ENCODE data around the gene ZDHHC18. TPM values are rescaled to one million over a fixed set of nuclear protein-coding genes. Genes with fewer than 3 reads are reported as not detected.

ZDHHC18 gene
- total RNA-seq, 4 donors from 2014 or later: 10.5 to 36.9 (median 17.1) TPM

GRCh38 chr1:26788515-26788785, 38.0 kb upstream of the ZDHHC18 start:
- peak overlapping the region; percentile 99 to 100 (median 100) for H3K27ac ChIP-seq
- H3K36me3 ChIP-seq: peaks cover 0 to 27% of the 10 kb centered on the region in 2 donors
- no peaks in the 10 kb centered on the region for H3K27me3 ChIP-seq
- ATAC-seq: no peak
- 0% methylated on average over 2 to 3 of the region's 10 CpGs for WGBS, 2 donors (ENCODE audit: low coverage in 1 of 2)
- TF ChIP-seq POLR2AphosphoS5 (IDR thresholded peaks at IDR 0.05): no peak
- no peak for TF ChIP-seq EP300 (IDR thresholded peaks at IDR 0.05)
- TF ChIP-seq POLR2A (IDR thresholded peaks at IDR 0.05): no peak
- TF ChIP-seq CTCF (IDR thresholded peaks at IDR 0.05): no peak
- H3K4me1 ChIP-seq: peaks cover 10 to 70% (median 30%) of the 10 kb centered on the region in 3 donors
- no peaks in the 10 kb centered on the region for H3K9me3 ChIP-seq
- H3K4me3 ChIP-seq: peak overlapping the region; percentile 85 to 98

- 0 to 3% methylated on average over 9 to 19 of the region's 19 CpGs for WGBS, 2 donors (ENCODE audit: low coverage in 1 of 2)
- H3K36me3 ChIP-seq: peaks cover 0 to 33% of the 10 kb centered on the region in 2 donors
- H3K4me1 ChIP-seq: peaks cover 6 to 64% (median 24%) of the 10 kb centered on the region in 3 donors
- peak; percentile 44 for ATAC-seq
- H3K4me3 ChIP-seq: peak overlapping the region; percentile 85 to 98
- peak overlapping the region; percentile 99 to 100 (median 100) for H3K27ac ChIP-seq
- H3K27me3 ChIP-seq: no peaks in the 10 kb centered on the region
- H3K9me3 ChIP-seq: no peaks in the 10 kb centered on the region
- TF ChIP-seq POLR2A (IDR thresholded peaks at IDR 0.05) (no peak), POLR2AphosphoS5 (IDR thresholded peaks at IDR 0.05) (peak; percentile 76), EP300 (IDR thresholded peaks at IDR 0.05) (no peak), CTCF (IDR thresholded peaks at IDR 0.05) (peak; percentile 95 to 97 (median 96))
Observed at GRCh38 chr1:26788836-26789611, 37.5 kb upstream of the ZDHHC18 start.

- Histone ChIP-seq H3K27ac (peak overlapping the region in 3 of 4 donors; percentile 99 to 100 (median 99)), H3K9me3 (no peaks in the 10 kb centered on the region), H3K4me3 (no peak overlapping the region), H3K27me3 (no peaks in the 10 kb centered on the region), H3K4me1 (peaks cover 2 to 59% (median 19%) of the 10 kb centered on the region in 3 donors), H3K36me3 (peaks cover 0 to 38% of the 10 kb centered on the region in 2 donors)
- ATAC-seq: no peak
- whole genome bisulfite sequencing, 2 donors (ENCODE audit: low coverage in 1 of 2): 59 to 61% methylated on average over 3 of the region's 3 CpGs
- TF ChIP-seq POLR2A (IDR thresholded peaks at IDR 0.05) (no peak), EP300 (IDR thresholded peaks at IDR 0.05) (no peak), POLR2AphosphoS5 (IDR thresholded peaks at IDR 0.05) (no peak), CTCF (IDR thresholded peaks at IDR 0.05) (no peak)
Observed at GRCh38 chr1:26789612-26789865, 36.9 kb upstream of the ZDHHC18 start.

GRCh38 chr1:26789931-26790330, 36.6 kb upstream of the ZDHHC18 start:
- Histone ChIP-seq H3K36me3 (peaks cover 0 to 42% of the 10 kb centered on the region in 2 donors), H3K27me3 (no peaks in the 10 kb centered on the region), H3K27ac (peak overlapping the region in 1 of 4 donors; percentile 99), H3K4me3 (no peak overlapping the region), H3K4me1 (peaks cover 2 to 55% (median 15%) of the 10 kb centered on the region in 3 donors), H3K9me3 (no peaks in the 10 kb centered on the region)
- TF ChIP-seq EP300 (IDR thresholded peaks at IDR 0.05) (no peak), CTCF (IDR thresholded peaks at IDR 0.05) (no peak)
- 55% methylated on average over 4 of the region's 4 CpGs; no CpG with 5 or more reads in 1 of the 2 donors for WGBS, 2 donors (ENCODE audit: low coverage in 1 of 2)
- ATAC-seq: no peak

GRCh38 chr1:26790551-26790953, 35.9 kb upstream of the ZDHHC18 start:
- Histone ChIP-seq H3K4me1 (peaks cover 2 to 49% (median 13%) of the 10 kb centered on the region in 3 donors), H3K36me3 (peaks cover 0 to 48% of the 10 kb centered on the region in 2 donors), H3K27ac (no peak overlapping the region), H3K27me3 (no peaks in the 10 kb centered on the region), H3K4me3 (no peak overlapping the region), H3K9me3 (no peaks in the 10 kb centered on the region)
- no peak for ATAC-seq
- no peak for TF ChIP-seq EP300 (IDR thresholded peaks at IDR 0.05)
- TF ChIP-seq POLR2AphosphoS5 (IDR thresholded peaks at IDR 0.05): no peak
- WGBS, 2 donors (ENCODE audit: low coverage in 1 of 2): 50 to 67% methylated on average over 1 to 3 of the region's 5 CpGs
